ENCODE results near the gene POC5.

Gene POC5

DNA sequence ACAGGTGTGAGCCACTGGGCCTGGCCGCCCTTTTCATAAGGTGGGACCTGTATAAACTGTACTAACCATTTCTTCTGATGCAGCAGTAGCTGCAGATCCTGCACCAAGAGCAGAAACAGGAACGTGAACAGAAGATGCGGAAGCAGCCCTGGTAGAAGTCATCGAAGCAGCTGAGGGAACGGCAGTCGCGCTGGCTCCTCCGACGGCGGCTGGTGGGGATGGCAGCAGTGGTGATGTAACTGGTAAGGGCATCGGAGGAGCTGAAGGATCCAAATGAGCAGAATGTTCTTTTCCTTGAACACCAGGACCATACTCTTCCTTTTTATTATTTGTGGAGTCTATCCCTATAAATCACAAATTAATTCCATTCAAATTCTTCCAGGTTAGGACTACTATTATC, 32.1 kb downstream of the POC5 start:
- Histone ChIP-seq H3K27me3 (ENCODE audit: insufficient read depth, insufficient read length) (no peaks in the 10 kb centered on the region), H3K4me1 (ENCODE audit: insufficient read depth, insufficient read length) (no peaks in the 10 kb centered on the region), H3K9ac (ENCODE audit: insufficient read length, low read depth) (no peak overlapping the region), H3K9me3 (ENCODE audit: insufficient read depth, low read length) (no peaks in the 10 kb centered on the region), H3K36me3 (ENCODE audit: insufficient read depth, insufficient read length, low read length) (peaks cover 30% of the 10 kb centered on the region), H3K4me3 (ENCODE audit: insufficient read length, low read depth) (no peak overlapping the region)
- no peak for TF ChIP-seq SUZ12 (IDR thresholded peaks at IDR 0.05; ENCODE audit: extremely low read depth, insufficient read depth, insufficient read length)
- DNase-seq (ENCODE audit: low read depth, low spot score): no peak

DNA sequence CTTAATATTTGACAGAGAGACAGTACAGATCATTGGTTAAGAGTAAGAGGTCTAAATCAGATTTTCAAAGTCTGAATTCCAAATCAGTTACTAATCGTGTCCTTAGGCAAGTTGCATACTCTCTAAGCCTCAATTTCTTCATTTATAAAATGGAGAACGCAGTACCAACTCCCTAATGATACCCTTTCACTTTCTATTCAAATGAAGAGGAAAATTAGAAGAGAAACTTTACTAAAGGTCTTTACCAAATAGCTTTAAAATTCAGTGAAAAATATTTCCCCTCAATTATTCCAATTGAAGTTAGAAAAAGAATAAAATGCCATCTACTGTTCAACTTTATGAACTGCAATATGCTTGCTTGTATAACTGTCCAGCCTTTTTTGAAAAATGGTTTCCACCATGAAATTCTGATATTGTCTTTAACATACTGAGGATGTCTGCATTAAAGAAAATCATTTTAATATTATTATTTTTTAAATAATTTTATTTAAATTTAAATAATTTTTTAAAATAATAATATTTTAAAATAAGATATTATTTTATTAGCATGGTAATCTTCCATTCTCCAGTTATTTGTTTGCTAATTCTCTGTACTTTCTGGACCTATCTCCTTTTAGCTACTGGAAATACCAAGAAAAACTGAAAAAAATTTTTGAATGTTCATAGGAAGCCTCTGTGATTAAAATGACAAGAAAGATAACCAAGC, 36.0 kb downstream of the POC5 start:
- no peak for DNase-seq (ENCODE audit: low read depth, low spot score)
- peaks cover 22% of the 10 kb centered on the region for H3K36me3 ChIP-seq (ENCODE audit: insufficient read depth, insufficient read length, low read length)

DNA sequence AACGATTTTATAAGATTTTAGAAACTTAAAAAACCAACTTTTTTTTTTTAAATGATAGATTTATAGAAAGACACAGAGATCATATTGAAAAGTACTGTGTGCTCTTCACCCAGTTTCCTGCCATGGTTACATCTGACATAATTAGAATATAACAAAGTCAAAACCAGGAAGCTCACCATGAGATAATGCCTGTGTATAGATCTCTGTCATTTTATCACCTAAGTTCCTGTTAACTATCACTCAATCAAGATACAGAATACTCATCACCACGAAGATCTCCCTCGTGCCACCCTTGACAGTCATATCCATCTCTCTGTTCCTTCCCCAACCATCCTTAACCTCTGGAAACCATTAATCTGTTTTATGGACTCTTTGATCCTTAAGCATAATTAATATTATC, 39.1 kb downstream of the POC5 start:
- Histone ChIP-seq H3K36me3 (ENCODE audit: insufficient read depth, insufficient read length, low read length) (peaks cover 28% of the 10 kb centered on the region), H3K4me1 (ENCODE audit: insufficient read depth, insufficient read length) (no peaks in the 10 kb centered on the region), H3K27me3 (ENCODE audit: insufficient read depth, insufficient read length) (no peaks in the 10 kb centered on the region), H3K9me3 (ENCODE audit: insufficient read depth, low read length) (no peaks in the 10 kb centered on the region), H3K9ac (ENCODE audit: insufficient read length, low read depth) (no peak overlapping the region), H3K4me3 (ENCODE audit: insufficient read length, low read depth) (no peak overlapping the region)
- TF ChIP-seq SUZ12 (IDR thresholded peaks at IDR 0.05; ENCODE audit: extremely low read depth, insufficient read depth, insufficient read length) (no peak), ZNF274 (IDR thresholded peaks at IDR 0.05; ENCODE audit: low read depth, low read length) (no peak), YY1 (IDR thresholded peaks at IDR 0.05; ENCODE audit: insufficient read depth, insufficient read length) (no peak)
- DNase-seq (ENCODE audit: low read depth, low spot score): no peak

More for the DNA sequence above, 36.0 kb downstream of the POC5 start:
- TF ChIP-seq ZNF274 (IDR thresholded peaks at IDR 0.05; ENCODE audit: low read depth, low read length) (no peak), YY1 (IDR thresholded peaks at IDR 0.05; ENCODE audit: insufficient read depth, insufficient read length) (no peak), SUZ12 (IDR thresholded peaks at IDR 0.05; ENCODE audit: extremely low read depth, insufficient read depth, insufficient read length) (no peak)
- H3K4me1 ChIP-seq (ENCODE audit: insufficient read depth, insufficient read length): no peaks in the 10 kb centered on the region
- no peak overlapping the region for H3K9ac ChIP-seq (ENCODE audit: insufficient read length, low read depth)
- H3K9me3 ChIP-seq (ENCODE audit: insufficient read depth, low read length): no peaks in the 10 kb centered on the region
- H3K27me3 ChIP-seq (ENCODE audit: insufficient read depth, insufficient read length): no peaks in the 10 kb centered on the region
- H3K4me3 ChIP-seq (ENCODE audit: insufficient read length, low read depth): no peak overlapping the region

DNA sequence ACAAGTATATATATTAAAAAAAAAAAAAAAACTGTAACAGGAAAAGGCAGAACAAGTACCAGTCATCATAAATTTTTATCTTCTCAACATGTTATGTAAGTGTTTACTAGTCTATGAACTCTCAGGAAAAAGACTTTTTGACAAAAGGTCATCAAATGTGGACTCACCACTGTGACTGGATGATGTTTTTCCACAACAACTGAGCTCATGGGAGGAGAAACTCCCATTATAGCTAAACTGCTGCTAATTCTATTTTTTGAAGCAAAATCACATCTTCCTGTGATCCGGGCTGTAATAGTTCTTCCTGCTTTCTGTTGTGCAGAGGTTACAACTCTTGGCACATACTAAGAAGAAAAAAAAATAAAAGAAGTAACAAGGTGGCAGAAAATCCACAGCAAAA, 39.6 kb downstream of the POC5 start:
- TF ChIP-seq YY1 (IDR thresholded peaks at IDR 0.05; ENCODE audit: insufficient read depth, insufficient read length) (no peak), SUZ12 (IDR thresholded peaks at IDR 0.05; ENCODE audit: extremely low read depth, insufficient read depth, insufficient read length) (no peak), ZNF274 (IDR thresholded peaks at IDR 0.05; ENCODE audit: low read depth, low read length) (no peak)
- no peak for DNase-seq (ENCODE audit: low read depth, low spot score)
- Histone ChIP-seq H3K9me3 (ENCODE audit: insufficient read depth, low read length) (no peaks in the 10 kb centered on the region), H3K27me3 (ENCODE audit: insufficient read depth, insufficient read length) (no peaks in the 10 kb centered on the region), H3K36me3 (ENCODE audit: insufficient read depth, insufficient read length, low read length) (peaks cover 33% of the 10 kb centered on the region), H3K4me1 (ENCODE audit: insufficient read depth, insufficient read length) (no peaks in the 10 kb centered on the region), H3K9ac (ENCODE audit: insufficient read length, low read depth) (no peak overlapping the region), H3K4me3 (ENCODE audit: insufficient read length, low read depth) (no peak overlapping the region)

DNA sequence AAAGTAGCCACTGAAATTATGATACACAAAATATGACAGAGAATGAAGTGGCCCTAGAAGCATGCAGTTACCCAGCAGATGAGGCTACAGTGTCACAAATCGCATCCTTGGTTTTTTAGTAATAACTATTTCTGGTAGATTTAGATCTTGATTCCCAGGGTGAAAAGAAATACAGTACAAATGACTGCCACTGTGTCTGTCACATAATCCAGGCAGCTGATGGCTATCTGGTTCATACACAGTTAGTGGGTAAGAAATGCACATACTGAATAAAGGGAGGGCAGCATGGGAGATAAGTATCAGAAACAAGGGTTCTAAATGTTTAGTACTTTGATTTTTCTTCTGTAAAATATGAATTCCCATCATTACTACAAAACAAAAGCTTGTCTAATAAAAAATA, 41.5 kb downstream of the POC5 start:
- H3K27me3 ChIP-seq (ENCODE audit: insufficient read depth, insufficient read length): no peaks in the 10 kb centered on the region
- no peak overlapping the region for H3K9ac ChIP-seq (ENCODE audit: insufficient read length, low read depth)
- TF ChIP-seq YY1 (IDR thresholded peaks at IDR 0.05; ENCODE audit: insufficient read depth, insufficient read length): no peak
- TF ChIP-seq ZNF274 (IDR thresholded peaks at IDR 0.05; ENCODE audit: low read depth, low read length): no peak
- no peak for TF ChIP-seq SUZ12 (IDR thresholded peaks at IDR 0.05; ENCODE audit: extremely low read depth, insufficient read depth, insufficient read length)
- H3K36me3 ChIP-seq (ENCODE audit: insufficient read depth, insufficient read length, low read length): peaks cover 35% of the 10 kb centered on the region
- DNase-seq (ENCODE audit: low read depth, low spot score): no peak
- no peak overlapping the region for H3K4me3 ChIP-seq (ENCODE audit: insufficient read length, low read depth)
- H3K9me3 ChIP-seq (ENCODE audit: insufficient read depth, low read length): no peaks in the 10 kb centered on the region
- no peaks in the 10 kb centered on the region for H3K4me1 ChIP-seq (ENCODE audit: insufficient read depth, insufficient read length)

DNA sequence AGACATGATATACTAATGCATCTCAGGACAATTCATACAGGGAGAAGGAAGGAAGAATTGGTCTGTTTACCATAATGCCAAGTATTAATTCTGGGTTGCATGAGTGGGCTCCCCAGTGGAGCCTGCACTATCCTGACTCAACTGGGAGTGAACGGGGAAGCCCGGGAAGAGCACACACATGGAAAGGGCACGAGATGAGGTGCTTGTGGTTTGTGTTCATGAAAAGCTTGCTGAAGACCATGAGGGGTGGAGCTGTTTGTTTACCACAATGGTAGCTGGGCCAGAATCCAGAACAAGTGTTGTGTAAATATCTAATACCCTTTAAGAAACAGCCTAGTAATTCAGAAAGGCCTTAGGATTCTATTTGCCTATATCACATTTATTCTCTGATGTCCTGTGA, 44.6 kb downstream of the POC5 start:
- no peak for DNase-seq (ENCODE audit: low read depth, low spot score)
- H3K9ac ChIP-seq (ENCODE audit: insufficient read length, low read depth): no peak overlapping the region
- H3K9me3 ChIP-seq (ENCODE audit: insufficient read depth, low read length): no peaks in the 10 kb centered on the region
- no peak overlapping the region for H3K4me3 ChIP-seq (ENCODE audit: insufficient read length, low read depth)
- H3K36me3 ChIP-seq (ENCODE audit: insufficient read depth, insufficient read length, low read length): peaks cover 29% of the 10 kb centered on the region
- TF ChIP-seq ZNF274 (IDR thresholded peaks at IDR 0.05; ENCODE audit: low read depth, low read length) (no peak), YY1 (IDR thresholded peaks at IDR 0.05; ENCODE audit: insufficient read depth, insufficient read length) (no peak), SUZ12 (IDR thresholded peaks at IDR 0.05; ENCODE audit: extremely low read depth, insufficient read depth, insufficient read length) (no peak)
- no peaks in the 10 kb centered on the region for H3K27me3 ChIP-seq (ENCODE audit: insufficient read depth, insufficient read length)
- H3K4me1 ChIP-seq (ENCODE audit: insufficient read depth, insufficient read length): no peaks in the 10 kb centered on the region

DNA sequence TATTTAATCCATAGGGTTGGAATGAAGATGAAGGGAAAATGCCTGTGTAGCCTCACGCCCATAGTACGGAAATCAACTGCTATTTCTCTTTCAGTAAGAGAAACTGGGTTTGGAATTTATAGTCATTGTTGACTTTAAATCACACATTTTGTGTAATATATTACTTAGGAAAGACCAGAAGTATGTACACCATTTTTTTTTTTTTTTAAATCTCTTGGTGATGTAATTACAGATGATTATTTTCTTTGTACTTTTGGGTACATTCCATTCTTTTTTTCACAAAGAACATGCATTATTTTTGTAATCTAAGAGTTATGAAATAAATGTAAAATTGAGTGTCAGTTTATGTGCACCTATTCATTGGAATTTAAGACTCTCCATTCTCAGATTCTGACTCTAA, 45.7 kb downstream of the POC5 start:
- no peak overlapping the region for H3K4me3 ChIP-seq (ENCODE audit: insufficient read length, low read depth)

More for the DNA sequence above, 45.7 kb downstream of the POC5 start:
- Histone ChIP-seq H3K9me3 (ENCODE audit: insufficient read depth, low read length) (no peaks in the 10 kb centered on the region), H3K27me3 (ENCODE audit: insufficient read depth, insufficient read length) (no peaks in the 10 kb centered on the region), H3K9ac (ENCODE audit: insufficient read length, low read depth) (no peak overlapping the region), H3K4me1 (ENCODE audit: insufficient read depth, insufficient read length) (peaks cover 5% of the 10 kb centered on the region), H3K36me3 (ENCODE audit: insufficient read depth, insufficient read length, low read length) (peaks cover 27% of the 10 kb centered on the region)
- no peak for DNase-seq (ENCODE audit: low read depth, low spot score)
- TF ChIP-seq YY1 (IDR thresholded peaks at IDR 0.05; ENCODE audit: insufficient read depth, insufficient read length): no peak
